H1 (cell line): ENCODE measurements around the gene MAP1B.

ENCODE experiments used
- CBX8 ChIP-seq: fragments of 300-800, 300-1000 bp; sonication (generic); IDR thresholded peaks from 2 replicates; pipeline ENCODE4 v1.7.1; 2016; ENCODE audit warnings: low read depth, low read length, borderline replicate concordance
- CREB1 ChIP-seq: IDR thresholded peaks from 2 replicates; pipeline ENCODE4 v1.6.1; 2012; ENCODE audit warnings: inconsistent platforms
- EZH2 ChIP-seq: fragments of 200-600 bp; sonication (generic); IDR thresholded peaks from 2 replicates; pipeline ENCODE4 v1.7.1; 2012; ENCODE audit warnings: low read depth, mild to moderate bottlenecking, moderate library complexity, low read length, inconsistent platforms; ENCODE audit not compliant: severe bottlenecking
- JUN ChIP-seq: IDR thresholded peaks from 2 replicates; pipeline ENCODE4 v1.6.1; 2011; ENCODE audit warnings: low read depth, mild to moderate bottlenecking, improper control_type of control experiment, low read length
- JUND ChIP-seq: IDR thresholded peaks from 2 replicates; pipeline ENCODE4 v1.6.1; 2011; ENCODE audit warnings: mild to moderate bottlenecking, improper control_type of control experiment, low read length
- PHF8 ChIP-seq: fragments of 200-600 bp; sonication (generic); conservative IDR thresholded peaks from 2 replicates; pipeline ENCODE4 v1.7.1; 2012; ENCODE audit warnings: low read depth, mild to moderate bottlenecking, inconsistent platforms, low read length, moderate library complexity
- POLR2AphosphoS5 ChIP-seq: IDR thresholded peaks from 2 replicates; pipeline ENCODE4 v1.6.1; 2011; ENCODE audit warnings: low read depth, low read length
- RFX5 ChIP-seq: IDR thresholded peaks from 2 replicates; pipeline ENCODE4 v1.6.1; 2011; ENCODE audit warnings: low read depth, low read length, improper control_type of control experiment, borderline replicate concordance
- SIN3A ChIP-seq, 2 experiments: IDR thresholded peaks in 1 of 2; conservative IDR thresholded peaks in 1 of 2; 2 replicates each; pipeline ENCODE4 v1.6.1; 2011 to 2012; ENCODE audit warnings: low read length in 2 of 2, improper control_type of control experiment in 1 of 2, low read depth in 1 of 2, mild to moderate bottlenecking in 1 of 2
- TEAD4 ChIP-seq: IDR thresholded peaks from 2 replicates; pipeline ENCODE4 v1.6.1; 2012; ENCODE audit warnings: low read depth, low read length, inconsistent platforms, mixed read lengths
- YY1 ChIP-seq: IDR thresholded peaks from 2 replicates; pipeline ENCODE4 v1.6.1; 2011; ENCODE audit warnings: low read depth, mild to moderate bottlenecking, low read length
- ZNF274 ChIP-seq: IDR thresholded peaks from 2 replicates; pipeline ENCODE4 v1.7.0; 2012; ENCODE audit warnings: low read length, borderline replicate concordance; ENCODE audit errors: extremely low read depth
- TF ChIP-seq, protein P1 (sequence below), 3 experiments: IDR thresholded peaks; 1 replicate in 2 of 3; 2 replicates in 1 of 3; pipeline versions ENCODE4 v1.5.1 to v1.6.1; 2011; ENCODE audit warnings: low read length in 3 of 3, mild to moderate bottlenecking in 3 of 3, inconsistent platforms in 2 of 3, low read depth in 1 of 3, moderate library complexity in 1 of 3; ENCODE audit not compliant: insufficient read depth in 1 of 3; ENCODE audit errors: control extremely low read depth in 1 of 3

DNA sequence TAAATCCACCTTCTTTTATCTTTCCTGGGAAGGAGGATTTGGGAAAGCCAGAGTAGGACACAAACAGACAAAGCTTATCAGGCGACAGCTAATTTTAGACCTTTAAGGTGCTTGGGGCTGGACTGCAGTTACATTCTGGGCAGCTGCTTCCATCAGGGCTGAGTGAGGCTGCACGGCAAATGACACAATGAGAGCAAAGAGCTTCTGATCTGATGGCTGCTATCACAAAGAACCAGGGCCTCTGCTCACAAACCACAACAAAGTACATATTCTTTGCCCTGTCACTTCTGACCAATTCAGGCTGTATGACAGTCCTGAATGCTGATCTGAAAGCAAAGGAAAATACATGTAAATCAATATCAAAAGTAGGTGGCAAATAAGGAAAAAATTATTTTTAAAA lies 119.7 kb downstream of the MAP1B start:
- TF ChIP-seq JUND: no peak
- TF ChIP-seq, protein P1, sequence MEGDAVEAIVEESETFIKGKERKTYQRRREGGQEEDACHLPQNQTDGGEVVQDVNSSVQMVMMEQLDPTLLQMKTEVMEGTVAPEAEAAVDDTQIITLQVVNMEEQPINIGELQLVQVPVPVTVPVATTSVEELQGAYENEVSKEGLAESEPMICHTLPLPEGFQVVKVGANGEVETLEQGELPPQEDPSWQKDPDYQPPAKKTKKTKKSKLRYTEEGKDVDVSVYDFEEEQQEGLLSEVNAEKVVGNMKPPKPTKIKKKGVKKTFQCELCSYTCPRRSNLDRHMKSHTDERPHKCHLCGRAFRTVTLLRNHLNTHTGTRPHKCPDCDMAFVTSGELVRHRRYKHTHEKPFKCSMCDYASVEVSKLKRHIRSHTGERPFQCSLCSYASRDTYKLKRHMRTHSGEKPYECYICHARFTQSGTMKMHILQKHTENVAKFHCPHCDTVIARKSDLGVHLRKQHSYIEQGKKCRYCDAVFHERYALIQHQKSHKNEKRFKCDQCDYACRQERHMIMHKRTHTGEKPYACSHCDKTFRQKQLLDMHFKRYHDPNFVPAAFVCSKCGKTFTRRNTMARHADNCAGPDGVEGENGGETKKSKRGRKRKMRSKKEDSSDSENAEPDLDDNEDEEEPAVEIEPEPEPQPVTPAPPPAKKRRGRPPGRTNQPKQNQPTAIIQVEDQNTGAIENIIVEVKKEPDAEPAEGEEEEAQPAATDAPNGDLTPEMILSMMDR (IDR thresholded peaks at IDR 0.05; ENCODE audit: control extremely low read depth in 1 of 3, insufficient read depth in 1 of 3, low read depth in 1 of 3, low read length in 3 of 3): no peak
- TF ChIP-seq CBX8: no peak
- no peak for TF ChIP-seq POLR2AphosphoS5
- no peak for TF ChIP-seq SIN3A (conservative IDR thresholded peaks at IDR 0.05 in 1 of 2, IDR thresholded peaks at IDR 0.05 in 1 of 2; ENCODE audit: low read depth in 1 of 2, low read length in 2 of 2)
- no peak for TF ChIP-seq YY1
- TF ChIP-seq TEAD4: no peak
- no peak for TF ChIP-seq ZNF274
- TF ChIP-seq CREB1: no peak
- TF ChIP-seq JUN: no peak
- TF ChIP-seq PHF8: no peak
- TF ChIP-seq EZH2: no peak
- no peak for TF ChIP-seq RFX5
